Measurements from ENCODE around the gene PROCA1.
"Not testable (repeated sequence)": the region's sequence is repeated elsewhere in the genome, so short reads cannot be mapped to it uniquely, and the experiment has no call there.

- TF ChIP-seq CTCF, POLR2A (IDR thresholded peaks at IDR 0.05): not testable (repeated sequence)
These were observed 53.3 kb downstream of the PROCA1 start for GRCh38 chr17:28658342-28658741.
